Lower leg skin (tissue), 3 donors: ENCODE measurements around the gene APOLD1.

Experiments used
- POLR2A ChIP-seq, 2 donors: fragments of 450-650 bp; IDR thresholded peaks; one replicate each; pipeline ENCODE4 v1.6.1; 2016 to 2017; ENCODE audit warnings: antibody characterized with exemption in 2 of 2, mild to moderate bottlenecking in 1 of 2, moderate library complexity in 1 of 2
- TF ChIP-seq, protein P1 (sequence below), 3 donors: fragments of 450-650 bp; IDR thresholded peaks; one replicate each; pipeline ENCODE4 v1.5.1; 2016; ENCODE audit warnings: antibody characterized with exemption in 3 of 3, mild to moderate bottlenecking in 3 of 3, moderate library complexity in 2 of 3

DNA sequence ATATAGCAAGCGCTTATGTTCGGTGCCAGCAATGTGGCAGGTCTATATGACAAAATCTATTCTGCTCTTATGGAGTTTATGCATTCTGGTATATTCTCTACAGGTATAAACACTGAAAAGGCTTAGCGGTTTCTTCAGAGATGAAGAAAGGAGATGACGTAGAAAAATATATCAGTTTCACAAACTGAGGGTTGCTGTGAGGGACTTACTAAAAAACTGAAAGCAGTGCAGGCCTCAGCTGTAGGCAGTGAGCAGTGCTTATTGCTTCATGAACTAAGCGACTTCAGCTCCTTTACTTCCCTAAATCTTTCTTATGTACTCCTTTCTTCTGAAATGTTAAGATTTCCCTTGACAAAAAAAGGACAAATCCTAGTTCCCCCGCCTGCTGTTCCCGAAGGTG is 32.2 kb downstream of the APOLD1 start:
- TF ChIP-seq, protein P1, sequence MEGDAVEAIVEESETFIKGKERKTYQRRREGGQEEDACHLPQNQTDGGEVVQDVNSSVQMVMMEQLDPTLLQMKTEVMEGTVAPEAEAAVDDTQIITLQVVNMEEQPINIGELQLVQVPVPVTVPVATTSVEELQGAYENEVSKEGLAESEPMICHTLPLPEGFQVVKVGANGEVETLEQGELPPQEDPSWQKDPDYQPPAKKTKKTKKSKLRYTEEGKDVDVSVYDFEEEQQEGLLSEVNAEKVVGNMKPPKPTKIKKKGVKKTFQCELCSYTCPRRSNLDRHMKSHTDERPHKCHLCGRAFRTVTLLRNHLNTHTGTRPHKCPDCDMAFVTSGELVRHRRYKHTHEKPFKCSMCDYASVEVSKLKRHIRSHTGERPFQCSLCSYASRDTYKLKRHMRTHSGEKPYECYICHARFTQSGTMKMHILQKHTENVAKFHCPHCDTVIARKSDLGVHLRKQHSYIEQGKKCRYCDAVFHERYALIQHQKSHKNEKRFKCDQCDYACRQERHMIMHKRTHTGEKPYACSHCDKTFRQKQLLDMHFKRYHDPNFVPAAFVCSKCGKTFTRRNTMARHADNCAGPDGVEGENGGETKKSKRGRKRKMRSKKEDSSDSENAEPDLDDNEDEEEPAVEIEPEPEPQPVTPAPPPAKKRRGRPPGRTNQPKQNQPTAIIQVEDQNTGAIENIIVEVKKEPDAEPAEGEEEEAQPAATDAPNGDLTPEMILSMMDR (IDR thresholded peaks at IDR 0.05), result no peak
- no peak for TF ChIP-seq POLR2A (IDR thresholded peaks at IDR 0.05)
